ENCODE results near the gene NRTN. TPM values are rescaled to one million over a fixed set of nuclear protein-coding genes. Genes with fewer than 3 reads are reported as not detected.

The NRTN gene
- total RNA-seq, 1 experiment from 2014 or later: 4.6 TPM

GRCh38 chr19:5809469-5809868 is 4.6 kb downstream of the NRTN start:
- Histone ChIP-seq H4K20me1 (ENCODE audit: control insufficient read depth, insufficient read depth, insufficient read length) (no peaks in the 10 kb centered on the region), H4K8ac (replicated peaks; ENCODE audit: insufficient read length, low read depth, low read length) (no peak overlapping the region), H2BK12ac (ENCODE audit: insufficient read length, low read depth, low read length) (no peak overlapping the region), H2BK5ac (ENCODE audit: insufficient read length, low read length) (no peak overlapping the region), H3K79me2 (ENCODE audit: insufficient read depth, low read length) (no peaks in the 10 kb centered on the region), H2BK20ac (ENCODE audit: low read depth, low read length, poor library complexity, severe bottlenecking) (no peak overlapping the region), H4K5ac (ENCODE audit: insufficient read length, low read depth, low read length) (no peak overlapping the region), H3K4me2 (ENCODE audit: insufficient read depth, insufficient read length, low read length) (no peak overlapping the region), H2BK15ac (ENCODE audit: low read depth, low read length) (no peak overlapping the region), H3K27ac (ENCODE audit: insufficient read length, low read depth, low read length) (no peak overlapping the region), H3K23ac (ENCODE audit: insufficient read length, low read depth, low read length) (no peak overlapping the region), H3K9ac (ENCODE audit: extremely low read depth, insufficient read length, low read length) (no peak overlapping the region), H2AFZ (ENCODE audit: low read length) (no peak overlapping the region), H3K4me1 (ENCODE audit: insufficient read depth, low read length) (no peaks in the 10 kb centered on the region), H3K14ac (ENCODE audit: insufficient read depth, low read length) (no peak overlapping the region), H3K79me1 (ENCODE audit: insufficient read depth, low read depth, low read length, poor library complexity, severe bottlenecking) (no peaks in the 10 kb centered on the region), H3K23me2 (ENCODE audit: insufficient read length, low read depth, low read length, poor library complexity, severe bottlenecking) (peaks cover 2% of the 10 kb centered on the region), H3K56ac (ENCODE audit: insufficient read length, low read depth, low read length) (no peak overlapping the region), H3T11ph (ENCODE audit: low read length) (no peak overlapping the region), H3K4ac (ENCODE audit: low read depth, low read length) (no peak overlapping the region), H2BK120ac (ENCODE audit: low read depth, low read length, poor library complexity, severe bottlenecking) (no peak overlapping the region), H2AK5ac (ENCODE audit: insufficient read length, low read length) (no peak overlapping the region), H3K9me3 (ENCODE audit: control insufficient read depth, low read depth, low read length) (no peaks in the 10 kb centered on the region), H4K91ac (ENCODE audit: insufficient read length, low read depth, low read length) (no peak overlapping the region), H3K27me3 (ENCODE audit: insufficient read depth, low read length) (no peaks in the 10 kb centered on the region; the same call in 1 of the 2 replicates), H3K18ac (ENCODE audit: insufficient read length, low read depth, low read length) (no peak overlapping the region)
- no peaks in the 10 kb centered on the region for H3K36me3 Mint-ChIP-seq (ENCODE audit: insufficient read depth in 1 of 3, low read depth in 3 of 3)
- H3K4me1 Mint-ChIP-seq: peaks cover 10 to 14% of the 10 kb centered on the region in 2 experiments
- H3K27me3 Mint-ChIP-seq (ENCODE audit: low read depth): peaks cover 17% of the 10 kb centered on the region
- WGBS (ENCODE audit: extremely low coverage, insufficient read length, low lambda C conversion rate): no CpG with 5 or more reads among the region's 10 CpGs
- no peak for TF ChIP-seq CTCF (conservative IDR thresholded peaks at IDR 0.05)
- no peak overlapping the region for H3K27ac Mint-ChIP-seq
- no peak for DNase-seq
- H3K4me3 Mint-ChIP-seq: no peak overlapping the region
- no peaks in the 10 kb centered on the region for H3K9me3 Mint-ChIP-seq

All from H9 (cell line).